ENCODE results near the gene PRND.

The PRND gene

GRCh38 chr20:4685923-4686221 lies 35.8 kb upstream of the PRND start:
- Histone ChIP-seq H3K27ac (ENCODE audit: low read depth, low read length) (peak overlapping the region; percentile 93), H3K36me3 (ENCODE audit: control insufficient read depth in 5 of 5, insufficient read depth in 5 of 5, low read length in 5 of 5) (no peaks in the 10 kb centered on the region), H3K27me3 (ENCODE audit: control insufficient read depth in 5 of 5, insufficient read depth in 4 of 5, low read length in 5 of 5) (no peaks in the 10 kb centered on the region), H3K9me3 (ENCODE audit: control insufficient read depth in 5 of 5, low read length in 5 of 5) (no peaks in the 10 kb centered on the region), H3K4me3 (ENCODE audit: low read depth in 1 of 5, low read length in 5 of 5) (peak overlapping the region; percentile 62 to 84 (median 75)), H3K4me1 (ENCODE audit: control insufficient read depth in 5 of 5, insufficient read depth in 5 of 5, low read length in 5 of 5) (peaks cover 0 to 45% (median 36%) of the 10 kb centered on the region in 5 donors), H3K9ac (ENCODE audit: low read length in 5 of 5) (peak overlapping the region; percentile 35 to 97 (median 77))

GRCh38 chr20:4688305-4688704 lies 33.4 kb upstream of the PRND start:
- H3K27me3 ChIP-seq (ENCODE audit: control insufficient read depth in 5 of 5, insufficient read depth in 4 of 5, low read length in 5 of 5) = no peaks in the 10 kb centered on the region
- H3K4me1 ChIP-seq (ENCODE audit: control insufficient read depth in 5 of 5, insufficient read depth in 5 of 5, low read length in 5 of 5) = peaks cover 0 to 54% (median 28%) of the 10 kb centered on the region in 5 donors
- H3K36me3 ChIP-seq (ENCODE audit: control insufficient read depth in 5 of 5, insufficient read depth in 5 of 5, low read length in 5 of 5) = peaks cover 0 to 2% (median 0%) of the 10 kb centered on the region in 5 donors
- peak overlapping the region in 1 of 5 donors; percentile 75 for H3K9ac ChIP-seq (ENCODE audit: low read length in 5 of 5)
- H3K9me3 ChIP-seq (ENCODE audit: control insufficient read depth in 5 of 5, low read length in 5 of 5) = no peaks in the 10 kb centered on the region
- H3K4me3 ChIP-seq (ENCODE audit: low read depth in 1 of 5, low read length in 5 of 5) = no peak overlapping the region
- peak overlapping the region; percentile 93 for H3K27ac ChIP-seq (ENCODE audit: low read depth, low read length)

- Histone ChIP-seq H3K36me3 (ENCODE audit: control insufficient read depth in 5 of 5, insufficient read depth in 5 of 5, low read length in 5 of 5) (peaks cover 0 to 2% (median 0%) of the 10 kb centered on the region in 5 donors), H3K4me1 (ENCODE audit: control insufficient read depth in 5 of 5, insufficient read depth in 5 of 5, low read length in 5 of 5) (peaks cover 0 to 54% (median 28%) of the 10 kb centered on the region in 5 donors), H3K9me3 (ENCODE audit: control insufficient read depth in 5 of 5, low read length in 5 of 5) (no peaks in the 10 kb centered on the region), H3K9ac (ENCODE audit: low read length in 5 of 5) (peak overlapping the region in 1 of 5 donors; percentile 66), H3K4me3 (ENCODE audit: low read depth in 1 of 5, low read length in 5 of 5) (peak overlapping the region in 1 of 5 donors; percentile 13), H3K27ac (ENCODE audit: low read depth, low read length) (peak overlapping the region; percentile 93), H3K27me3 (ENCODE audit: control insufficient read depth in 5 of 5, insufficient read depth in 4 of 5, low read length in 5 of 5) (no peaks in the 10 kb centered on the region)
Measured at GRCh38 chr20:4689220-4689619, 32.5 kb upstream of the PRND start.

- Histone ChIP-seq H3K27ac (ENCODE audit: low read depth, low read length) (no peak overlapping the region), H3K9me3 (ENCODE audit: control insufficient read depth in 5 of 5, low read length in 5 of 5) (no peaks in the 10 kb centered on the region), H3K36me3 (ENCODE audit: control insufficient read depth in 5 of 5, insufficient read depth in 5 of 5, low read length in 5 of 5) (peaks cover 0 to 2% (median 0%) of the 10 kb centered on the region in 5 donors), H3K9ac (ENCODE audit: low read length in 5 of 5) (no peak overlapping the region), H3K4me1 (ENCODE audit: control insufficient read depth in 5 of 5, insufficient read depth in 5 of 5, low read length in 5 of 5) (peaks cover 0 to 44% (median 22%) of the 10 kb centered on the region in 5 donors), H3K27me3 (ENCODE audit: control insufficient read depth in 5 of 5, insufficient read depth in 4 of 5, low read length in 5 of 5) (no peaks in the 10 kb centered on the region), H3K4me3 (ENCODE audit: low read depth in 1 of 5, low read length in 5 of 5) (no peak overlapping the region)
Measured at GRCh38 chr20:4691753-4692152, 30.0 kb upstream of the PRND start.

- Histone ChIP-seq H3K27ac (ENCODE audit: low read depth, low read length) (no peak overlapping the region), H3K4me3 (ENCODE audit: low read depth in 1 of 5, low read length in 5 of 5) (no peak overlapping the region), H3K27me3 (ENCODE audit: control insufficient read depth in 5 of 5, insufficient read depth in 4 of 5, low read length in 5 of 5) (no peaks in the 10 kb centered on the region), H3K36me3 (ENCODE audit: control insufficient read depth in 5 of 5, insufficient read depth in 5 of 5, low read length in 5 of 5) (peaks cover 3 to 11% (median 5%) of the 10 kb centered on the region in 5 donors), H3K4me1 (ENCODE audit: control insufficient read depth in 5 of 5, insufficient read depth in 5 of 5, low read length in 5 of 5) (peaks cover 0 to 26% (median 5%) of the 10 kb centered on the region in 5 donors), H3K9ac (ENCODE audit: low read length in 5 of 5) (no peak overlapping the region), H3K9me3 (ENCODE audit: control insufficient read depth in 5 of 5, low read length in 5 of 5) (no peaks in the 10 kb centered on the region)
Measured at GRCh38 chr20:4694076-4694475, 27.6 kb upstream of the PRND start.

GRCh38 chr20:4697189-4697830 lies 24.4 kb upstream of the PRND start:
- no peak overlapping the region for H3K9ac ChIP-seq (ENCODE audit: low read length in 5 of 5)
- peaks cover 15 to 29% (median 21%) of the 10 kb centered on the region in 5 donors for H3K36me3 ChIP-seq (ENCODE audit: control insufficient read depth in 5 of 5, insufficient read depth in 5 of 5, low read length in 5 of 5)
- no peaks in the 10 kb centered on the region for H3K9me3 ChIP-seq (ENCODE audit: control insufficient read depth in 5 of 5, low read length in 5 of 5)
- H3K4me3 ChIP-seq (ENCODE audit: low read depth in 1 of 5, low read length in 5 of 5) = no peak overlapping the region
- H3K4me1 ChIP-seq (ENCODE audit: control insufficient read depth in 5 of 5, insufficient read depth in 5 of 5, low read length in 5 of 5) = no peaks in the 10 kb centered on the region
- H3K27me3 ChIP-seq (ENCODE audit: control insufficient read depth in 5 of 5, insufficient read depth in 4 of 5, low read length in 5 of 5) = no peaks in the 10 kb centered on the region
- H3K27ac ChIP-seq (ENCODE audit: low read depth, low read length) = no peak overlapping the region

- no peaks in the 10 kb centered on the region for H3K27me3 ChIP-seq (ENCODE audit: control insufficient read depth in 5 of 5, insufficient read depth in 4 of 5, low read length in 5 of 5)
- no peak overlapping the region for H3K4me3 ChIP-seq (ENCODE audit: low read depth in 1 of 5, low read length in 5 of 5)
- peaks cover 15 to 29% (median 21%) of the 10 kb centered on the region in 5 donors for H3K36me3 ChIP-seq (ENCODE audit: control insufficient read depth in 5 of 5, insufficient read depth in 5 of 5, low read length in 5 of 5)
- H3K9me3 ChIP-seq (ENCODE audit: control insufficient read depth in 5 of 5, low read length in 5 of 5) = no peaks in the 10 kb centered on the region
- H3K27ac ChIP-seq (ENCODE audit: low read depth, low read length) = no peak overlapping the region
- H3K9ac ChIP-seq (ENCODE audit: low read length in 5 of 5) = no peak overlapping the region
- no peaks in the 10 kb centered on the region for H3K4me1 ChIP-seq (ENCODE audit: control insufficient read depth in 5 of 5, insufficient read depth in 5 of 5, low read length in 5 of 5)
Measured at GRCh38 chr20:4697831-4698221, 23.9 kb upstream of the PRND start.

GRCh38 chr20:4699216-4699615 lies 22.5 kb upstream of the PRND start:
- H3K9me3 ChIP-seq (ENCODE audit: control insufficient read depth in 5 of 5, low read length in 5 of 5) = no peaks in the 10 kb centered on the region
- H3K9ac ChIP-seq (ENCODE audit: low read length in 5 of 5) = no peak overlapping the region
- peaks cover 0 to 3% (median 0%) of the 10 kb centered on the region in 5 donors for H3K27me3 ChIP-seq (ENCODE audit: control insufficient read depth in 5 of 5, insufficient read depth in 4 of 5, low read length in 5 of 5)
- no peak overlapping the region for H3K4me3 ChIP-seq (ENCODE audit: low read depth in 1 of 5, low read length in 5 of 5)
- no peak overlapping the region for H3K27ac ChIP-seq (ENCODE audit: low read depth, low read length)
- peaks cover 0 to 4% (median 0%) of the 10 kb centered on the region in 5 donors for H3K4me1 ChIP-seq (ENCODE audit: control insufficient read depth in 5 of 5, insufficient read depth in 5 of 5, low read length in 5 of 5)
- H3K36me3 ChIP-seq (ENCODE audit: control insufficient read depth in 5 of 5, insufficient read depth in 5 of 5, low read length in 5 of 5) = peaks cover 15 to 29% (median 19%) of the 10 kb centered on the region in 5 donors

- peaks cover 0 to 5% (median 0%) of the 10 kb centered on the region in 5 donors for H3K4me1 ChIP-seq (ENCODE audit: control insufficient read depth in 5 of 5, insufficient read depth in 5 of 5, low read length in 5 of 5)
- no peak overlapping the region for H3K27ac ChIP-seq (ENCODE audit: low read depth, low read length)
- H3K9me3 ChIP-seq (ENCODE audit: control insufficient read depth in 5 of 5, low read length in 5 of 5) = no peaks in the 10 kb centered on the region
- H3K4me3 ChIP-seq (ENCODE audit: low read depth in 1 of 5, low read length in 5 of 5) = no peak overlapping the region
- H3K9ac ChIP-seq (ENCODE audit: low read length in 5 of 5) = no peak overlapping the region
- peaks cover 15 to 29% (median 19%) of the 10 kb centered on the region in 5 donors for H3K36me3 ChIP-seq (ENCODE audit: control insufficient read depth in 5 of 5, insufficient read depth in 5 of 5, low read length in 5 of 5)
- H3K27me3 ChIP-seq (ENCODE audit: control insufficient read depth in 5 of 5, insufficient read depth in 4 of 5, low read length in 5 of 5) = peaks cover 0 to 5% (median 0%) of the 10 kb centered on the region in 5 donors
Measured at GRCh38 chr20:4699957-4700356, 21.8 kb upstream of the PRND start.

- no peak overlapping the region for H3K4me3 ChIP-seq (ENCODE audit: low read depth in 1 of 5, low read length in 5 of 5)
- peaks cover 0 to 8% (median 3%) of the 10 kb centered on the region in 5 donors for H3K27me3 ChIP-seq (ENCODE audit: control insufficient read depth in 5 of 5, insufficient read depth in 4 of 5, low read length in 5 of 5)
- peaks cover 15 to 22% (median 19%) of the 10 kb centered on the region in 5 donors for H3K36me3 ChIP-seq (ENCODE audit: control insufficient read depth in 5 of 5, insufficient read depth in 5 of 5, low read length in 5 of 5)
- peaks cover 0 to 5% (median 0%) of the 10 kb centered on the region in 5 donors for H3K4me1 ChIP-seq (ENCODE audit: control insufficient read depth in 5 of 5, insufficient read depth in 5 of 5, low read length in 5 of 5)
- no peak overlapping the region for H3K9ac ChIP-seq (ENCODE audit: low read length in 5 of 5)
- H3K9me3 ChIP-seq (ENCODE audit: control insufficient read depth in 5 of 5, low read length in 5 of 5) = no peaks in the 10 kb centered on the region
- H3K27ac ChIP-seq (ENCODE audit: low read depth, low read length) = no peak overlapping the region
Measured at GRCh38 chr20:4702562-4703280, 19.0 kb upstream of the PRND start.

Data from subcutaneous abdominal adipose tissue (tissue), 5 donors.